ENCODE measurements around the gene TOLLIP. TPM values are rescaled to one million over a fixed set of nuclear protein-coding genes. Genes with fewer than 3 reads are reported as not detected.
A peak's percentile ranks its signal among the peaks of the same experiment; 100 is the strongest.
"Not testable (repeated sequence)": the region's sequence is repeated elsewhere in the genome, so short reads cannot be mapped to it uniquely, and the experiment has no call there.

TOLLIP gene
- total and polyA plus RNA-seq, 8 donors, result 35.2 to 69.8 (median 45.7) TPM

DNA sequence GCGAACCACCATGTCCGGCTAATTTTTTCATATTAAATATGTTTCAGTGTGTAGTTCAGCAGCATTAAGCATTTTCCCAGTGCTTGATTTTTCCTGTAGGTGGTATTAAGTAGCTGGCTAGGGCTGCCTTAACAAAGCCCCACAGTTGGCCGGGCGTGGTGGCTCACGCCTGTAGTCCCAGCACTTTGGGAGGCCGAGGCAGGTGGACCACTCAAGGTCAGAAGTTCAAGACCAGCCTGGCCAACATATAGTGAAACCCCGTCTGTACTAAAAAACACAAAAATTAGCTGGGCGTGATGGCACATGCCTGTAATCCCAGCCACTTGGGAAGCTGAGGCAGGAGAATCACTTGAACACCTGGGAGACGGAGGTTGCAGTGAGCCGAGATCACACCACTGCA, 33.5 kb upstream of the TOLLIP start:
- no peak for TF ChIP-seq CTCF (IDR thresholded peaks at IDR 0.05)
- Histone ChIP-seq H3K4me3 (no peak overlapping the region), H3K36me3 (no peaks in the 10 kb centered on the region), H3K27ac (no peak overlapping the region), H3K27me3 (no peaks in the 10 kb centered on the region), H3K4me1 (no peaks in the 10 kb centered on the region), H3K9me3 (no peaks in the 10 kb centered on the region)
- 86 to 93% methylated on average over 10 of the region's 10 CpGs for WGBS, 2 donors
- DNase-seq (peak in 2 of 6 donors; percentile 6 to 26), FAIRE-seq (no peak), ATAC-seq (no peak)
- intact Hi-C loops (cut with DNase I), result no loop called here

GRCh38 chr11:1341928-1342524, 32.6 kb upstream of the TOLLIP start:
- no peak for TF ChIP-seq CTCF (IDR thresholded peaks at IDR 0.05)
- intact Hi-C loops (cut with DNase I), result no loop called here
- H3K27ac ChIP-seq, result no peak overlapping the region
- H3K27me3 ChIP-seq, result no peaks in the 10 kb centered on the region
- DNase-seq (peak in 2 of 6 donors; percentile 2 to 27), ATAC-seq (peak in 2 of 4 donors; percentile 52 to 71), FAIRE-seq (no peak)
- no peak overlapping the region for H3K4me3 ChIP-seq
- H3K4me1 ChIP-seq, result no peaks in the 10 kb centered on the region
- H3K36me3 ChIP-seq, result no peaks in the 10 kb centered on the region
- H3K9me3 ChIP-seq, result no peaks in the 10 kb centered on the region
- 41 to 48% methylated on average over 17 of the region's 17 CpGs for WGBS, 2 donors

- H3K27me3 ChIP-seq; intact Hi-C loops (cut with DNase I); H3K4me1 ChIP-seq; H3K27ac ChIP-seq; H3K36me3 ChIP-seq; ATAC-seq; FAIRE-seq; H3K4me3 ChIP-seq; H3K9me3 ChIP-seq: not testable (repeated sequence)
- 64 to 84% methylated on average over 10 of the region's 10 CpGs for WGBS, 2 donors
- DNase-seq, result peak in 1 of 6 donors; percentile 35
Measured at GRCh38 chr11:1341226-1341625, 31.8 kb upstream of the TOLLIP start.

- no peak for ATAC-seq
- no peak for FAIRE-seq
- no peak overlapping the region for H3K27ac ChIP-seq
- no peaks in the 10 kb centered on the region for H3K36me3 ChIP-seq
- WGBS, 2 donors, result 78 to 80% methylated on average over 12 of the region's 12 CpGs
- no peak overlapping the region for H3K4me3 ChIP-seq
- H3K4me1 ChIP-seq, result peaks cover 6 to 10% (median 9%) of the 10 kb centered on the region in 3 donors
- intact Hi-C loops (cut with DNase I), result no loop called here
- no peaks in the 10 kb centered on the region for H3K27me3 ChIP-seq
- no peaks in the 10 kb centered on the region for H3K9me3 ChIP-seq
- no peak for TF ChIP-seq CTCF (IDR thresholded peaks at IDR 0.05)
- peak in 2 of 6 donors; percentile 9 to 49 for DNase-seq
Measured at GRCh38 chr11:1340111-1340510, 30.7 kb upstream of the TOLLIP start.

DNA sequence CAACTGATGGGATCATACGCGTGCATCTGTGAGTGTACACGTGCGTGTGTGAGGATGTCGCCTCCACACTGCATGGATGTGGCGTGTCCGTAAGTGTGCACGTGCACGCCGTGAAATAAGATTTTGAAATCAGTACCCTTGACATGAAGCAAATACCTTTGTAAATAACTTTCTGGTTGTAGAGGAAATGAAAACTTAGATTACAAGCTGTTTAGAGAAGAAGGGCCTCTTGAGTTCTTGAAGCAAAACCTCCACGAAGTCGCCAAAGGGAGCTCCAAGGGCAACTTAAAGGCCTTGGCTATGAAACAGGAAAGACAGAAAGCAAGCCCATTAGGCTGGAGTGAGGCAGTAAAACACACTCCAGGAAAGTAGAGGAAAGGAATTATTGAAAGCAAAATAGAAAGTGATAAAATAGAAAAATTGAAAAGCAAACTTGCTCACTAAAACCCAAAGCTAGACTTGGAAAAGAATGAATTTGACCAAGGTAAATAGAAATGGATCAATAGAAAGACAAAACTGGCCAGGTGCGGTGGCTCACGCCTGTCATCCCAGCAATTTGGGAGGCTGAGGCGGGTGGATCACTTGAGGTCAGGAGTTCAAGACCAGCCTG, 29.7 kb upstream of the TOLLIP start:
- 56 to 58% methylated on average over 15 of the region's 15 CpGs for WGBS, 2 donors
- no peaks in the 10 kb centered on the region for H3K9me3 ChIP-seq
- intact Hi-C loops (cut with DNase I), result no loop called here
- no peak for FAIRE-seq
- H3K27me3 ChIP-seq, result no peaks in the 10 kb centered on the region
- no peaks in the 10 kb centered on the region for H3K36me3 ChIP-seq
- no peak for ATAC-seq
- TF ChIP-seq CTCF (IDR thresholded peaks at IDR 0.05), result no peak
- peaks cover 6 to 11% (median 10%) of the 10 kb centered on the region in 3 donors for H3K4me1 ChIP-seq
- H3K4me3 ChIP-seq, result no peak overlapping the region
- peak in 3 of 6 donors; percentile 1 to 6 (median 4) for DNase-seq
- H3K27ac ChIP-seq, result no peak overlapping the region

Data from pancreas (tissue), 10 donors.